Activated naive CD4-positive, alpha-beta T cell treated with anti-CD3 and anti-CD28 coated beads, Interleukin-2, amount 10 ng/mL, durations not matched to agents 7 days and 5 days (primary cell): ENCODE results near the gene SIGLEC7.
"Not testable (repeated sequence)": the region's sequence is repeated elsewhere in the genome, so short reads cannot be mapped to it uniquely, and the experiment has no call there.

ENCODE experiments used
- CTCF ChIA-PET: fragments of 350-600 bp; sonication (Branson Sonifier 250); formaldehyde crosslinking; loops from one replicate; lab custom pipeline; 2021; ENCODE audit warnings: antibody characterized with exemption; lab: Charles Lee
- DNase-seq: peaks from one replicate; pipeline ENCODE4 v3.0.0-alpha.2; 2020
- H3K27ac Mint-ChIP-seq: one replicate; pipeline ENCODE4 v1.8.0; 2021; ENCODE audit warnings: mild to moderate bottlenecking, moderate library complexity, mixed read lengths
- H3K27me3 Mint-ChIP-seq: one replicate; pipeline ENCODE4 v1.8.0; 2021; ENCODE audit warnings: mild to moderate bottlenecking, mixed read lengths
- H3K36me3 Mint-ChIP-seq: one replicate; pipeline ENCODE4 v1.8.0; 2021; ENCODE audit warnings: mixed read lengths
- H3K4me1 Mint-ChIP-seq: one replicate; pipeline ENCODE4 v1.8.0; 2021; ENCODE audit warnings: mixed read lengths
- H3K4me3 Mint-ChIP-seq: one replicate; pipeline ENCODE4 v1.8.0; 2021; ENCODE audit warnings: mild to moderate bottlenecking, moderate library complexity, mixed read lengths
- H3K9me3 Mint-ChIP-seq: one replicate; pipeline ENCODE4 v1.8.0; 2021; ENCODE audit warnings: mixed read lengths

SIGLEC7 gene

DNA sequence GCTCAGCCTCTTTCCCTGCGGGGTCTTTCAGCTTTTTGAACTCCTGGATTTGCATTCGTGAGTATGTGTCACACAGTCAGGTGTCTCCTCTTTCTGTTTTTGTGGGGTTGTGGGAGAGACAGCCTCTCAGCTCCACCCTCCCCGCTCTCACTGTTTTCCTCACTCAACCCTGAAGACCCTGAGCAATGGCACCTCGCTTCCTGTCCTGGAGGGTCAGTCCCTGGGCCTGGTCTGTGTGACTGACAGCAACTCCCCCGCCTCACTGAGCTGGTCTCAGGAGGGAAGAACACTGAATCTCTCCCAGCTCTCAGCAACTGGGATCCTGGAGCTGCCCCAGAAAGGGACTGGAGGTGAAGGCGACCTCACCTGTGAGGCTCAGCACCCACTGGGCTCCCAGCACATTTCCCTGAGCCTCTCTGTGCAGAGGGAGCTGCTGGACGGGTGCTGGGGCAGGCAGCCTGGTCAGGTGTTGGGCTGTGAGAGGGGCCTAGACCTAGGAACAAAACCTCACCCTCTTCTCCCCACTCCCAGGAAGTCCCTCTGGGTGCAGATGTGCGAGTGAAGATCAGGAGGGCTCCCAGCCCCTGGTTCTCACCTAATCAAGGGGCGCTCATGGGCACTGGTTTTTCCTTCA, 4.2 kb upstream of the SIGLEC7 start:
- DNase-seq, result no peak
- no peaks in the 10 kb centered on the region for H3K36me3 Mint-ChIP-seq
- CTCF ChIA-PET, result interaction anchor here (0.7 to 1.0 kb wide), 2 partner anchors 30 to 121 kb away, joined by 3 read pairs; no protein-coding TSS in a partner anchor
- H3K27me3 Mint-ChIP-seq, result peaks cover 50% of the 10 kb centered on the region
- peaks cover 15% of the 10 kb centered on the region for H3K4me1 Mint-ChIP-seq
- H3K9me3 Mint-ChIP-seq, result peaks cover 8% of the 10 kb centered on the region
- no peak overlapping the region for H3K4me3 Mint-ChIP-seq
- H3K27ac Mint-ChIP-seq, result no peak overlapping the region

DNA sequence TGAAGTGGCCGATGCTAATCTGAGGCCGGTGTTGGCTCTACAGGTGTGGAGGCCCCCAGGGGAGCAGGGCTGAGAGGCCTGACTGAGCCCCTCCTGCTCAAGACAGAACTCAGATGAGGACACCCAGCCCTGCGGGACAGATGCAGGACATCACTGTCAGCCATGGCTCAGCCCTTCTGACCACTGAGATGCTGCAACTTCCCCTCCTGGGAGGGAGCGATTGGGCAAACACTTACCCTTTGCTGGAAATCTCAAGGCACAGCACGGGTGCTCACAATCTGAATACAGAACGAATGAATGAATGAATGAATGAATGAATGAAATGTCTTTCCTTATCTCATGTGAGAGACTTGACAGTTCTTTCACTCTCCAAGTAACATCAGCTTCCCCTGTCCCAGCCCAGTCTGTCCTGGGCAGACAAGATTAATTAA, 3.5 kb upstream of the SIGLEC7 start:
- H3K27ac Mint-ChIP-seq, result no peak overlapping the region
- peaks cover 15% of the 10 kb centered on the region for H3K4me1 Mint-ChIP-seq
- no peak for DNase-seq

DNA sequence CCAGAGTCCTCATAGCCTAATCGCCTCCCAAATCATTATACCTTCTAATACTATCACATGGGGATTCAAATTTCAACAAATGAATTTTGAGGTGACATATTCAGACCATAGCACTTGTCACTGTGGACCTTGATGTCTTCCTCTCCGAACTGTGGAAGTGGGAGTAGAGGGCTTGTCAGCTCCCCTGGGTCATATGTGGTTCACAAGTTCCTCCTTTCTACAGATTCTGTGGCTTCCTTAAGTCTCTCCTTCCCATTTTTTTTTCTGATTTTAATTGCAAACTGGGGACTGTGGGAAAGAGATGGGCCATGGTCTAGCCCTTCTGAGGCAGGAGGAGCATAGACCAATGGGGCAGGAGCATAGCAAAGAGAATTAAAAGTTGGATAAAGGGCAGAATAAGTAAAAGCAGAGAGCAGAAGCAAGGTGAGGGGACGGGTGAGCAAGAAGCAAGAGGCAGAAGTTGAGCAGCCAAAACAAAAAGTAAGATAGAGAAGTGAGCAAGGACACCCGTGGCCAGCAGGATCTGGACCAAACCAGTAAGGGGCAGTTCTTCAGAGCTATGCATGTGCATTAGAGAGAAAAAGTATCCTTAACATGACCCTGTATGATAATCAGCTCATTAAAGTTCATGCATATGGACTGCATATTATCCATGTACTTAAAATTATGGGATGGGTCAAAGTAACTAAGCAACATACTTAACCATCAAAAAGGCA, 2.6 kb upstream of the SIGLEC7 start:
- CTCF ChIA-PET, result no interaction called here
- no peak for DNase-seq
- Mint-ChIP-seq H3K4me3 (no peak overlapping the region), H3K27ac (no peak overlapping the region), H3K9me3 (peaks cover 8% of the 10 kb centered on the region), H3K4me1 (peaks cover 15% of the 10 kb centered on the region), H3K27me3 (peaks cover 50% of the 10 kb centered on the region), H3K36me3 (no peaks in the 10 kb centered on the region)

More for the DNA sequence above, 3.5 kb upstream of the SIGLEC7 start:
- Mint-ChIP-seq H3K27me3 (peaks cover 50% of the 10 kb centered on the region), H3K4me3 (no peak overlapping the region), H3K9me3 (peaks cover 8% of the 10 kb centered on the region), H3K36me3 (no peaks in the 10 kb centered on the region)
- CTCF ChIA-PET, result interaction anchor here (1.0 kb wide), 1 partner anchor 29 kb away, joined by 3 read pairs; no protein-coding TSS in a partner anchor

DNA sequence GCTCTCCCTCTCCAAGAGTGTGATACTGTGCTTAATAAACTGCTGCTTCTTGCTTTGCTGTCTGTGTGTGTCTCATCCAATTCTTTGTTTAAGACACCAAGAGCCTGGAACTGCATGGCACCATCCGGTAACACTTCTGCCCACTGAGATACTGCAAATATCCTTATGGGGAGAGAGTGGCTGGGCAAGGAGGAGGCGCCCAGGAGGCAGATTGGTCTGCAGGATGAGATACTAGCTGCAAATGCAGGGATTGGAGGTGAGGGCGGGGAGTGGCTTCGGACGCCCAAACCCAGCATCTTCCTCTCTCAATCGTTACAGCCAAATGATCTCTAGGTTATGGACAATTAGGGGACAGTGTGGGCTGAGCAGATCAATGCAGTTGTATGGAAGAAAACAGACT, 1.7 kb upstream of the SIGLEC7 start:
- Mint-ChIP-seq H3K27me3 (peaks cover 50% of the 10 kb centered on the region), H3K27ac (no peak overlapping the region), H3K4me3 (no peak overlapping the region), H3K9me3 (no peaks in the 10 kb centered on the region), H3K4me1 (peaks cover 15% of the 10 kb centered on the region), H3K36me3 (no peaks in the 10 kb centered on the region)
- DNase-seq, result no peak
- CTCF ChIA-PET, result no interaction called here

DNA sequence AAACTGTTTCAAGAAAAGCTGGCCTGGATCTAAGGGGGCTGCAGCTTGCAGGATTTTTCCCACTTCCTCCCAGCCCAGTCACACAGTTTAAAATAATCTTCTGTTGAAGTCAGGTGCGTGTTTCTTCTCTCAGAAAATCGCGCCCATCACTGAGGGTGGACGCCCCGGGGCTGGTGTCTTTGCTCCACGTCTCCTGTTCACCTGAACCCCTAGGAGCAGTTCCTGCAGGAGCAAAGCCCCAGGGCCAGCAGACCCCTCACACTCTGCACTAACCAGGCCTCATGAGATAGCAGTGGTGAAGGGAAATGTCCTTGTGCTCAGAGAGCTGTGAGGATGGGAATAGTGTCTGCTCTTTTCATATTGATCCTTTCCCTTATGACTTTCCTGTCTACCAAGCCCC, 920 bp upstream of the SIGLEC7 start:
- Mint-ChIP-seq H3K36me3 (no peaks in the 10 kb centered on the region), H3K4me1 (peaks cover 15% of the 10 kb centered on the region), H3K27me3 (peaks cover 50% of the 10 kb centered on the region), H3K27ac (no peak overlapping the region), H3K4me3 (no peak overlapping the region), H3K9me3 (no peaks in the 10 kb centered on the region)
- DNase-seq, result no peak
- CTCF ChIA-PET, result no interaction called here

DNA sequence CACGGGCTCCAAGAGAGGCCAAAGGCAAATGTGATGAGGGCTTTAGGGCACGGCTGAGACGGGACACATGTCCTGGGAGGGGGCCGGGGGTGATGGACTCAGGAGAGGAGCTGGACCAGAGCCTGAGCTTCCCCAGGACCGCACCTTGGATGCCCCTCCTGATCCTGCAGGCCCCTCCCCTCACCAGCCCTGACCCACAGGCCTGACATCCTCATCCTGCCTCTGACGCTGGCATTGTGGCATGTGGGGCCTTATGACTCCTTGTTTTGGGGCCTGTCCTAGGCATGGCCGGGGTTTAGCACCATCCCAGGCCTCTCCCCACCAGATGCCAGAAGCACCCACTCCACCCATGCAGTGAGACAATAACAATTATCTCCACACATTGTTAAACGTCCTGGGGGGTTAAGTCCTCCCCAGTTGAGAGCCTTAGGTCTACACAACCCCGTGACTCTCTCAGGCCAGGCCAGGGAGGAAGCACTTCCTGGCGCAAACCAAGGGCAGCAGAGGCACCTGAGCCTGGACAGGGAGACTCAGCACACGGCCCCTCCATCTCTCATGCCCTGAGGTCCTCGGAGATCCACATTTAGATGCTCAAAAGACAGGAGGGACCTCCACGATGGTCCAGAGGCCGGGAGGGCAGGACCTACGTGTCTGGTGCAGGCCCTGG, 841 bp downstream of the SIGLEC7 start:
- H3K36me3 Mint-ChIP-seq, DNase-seq, H3K9me3 Mint-ChIP-seq, H3K4me1 Mint-ChIP-seq, H3K4me3 Mint-ChIP-seq, H3K27ac Mint-ChIP-seq: not testable (repeated sequence)
- H3K27me3 Mint-ChIP-seq, result peaks cover 42% of the 10 kb centered on the region
- CTCF ChIA-PET, result interaction anchor here (1.1 kb wide), 1 partner anchor 13 kb away, joined by 4 read pairs; no protein-coding TSS in a partner anchor

DNA sequence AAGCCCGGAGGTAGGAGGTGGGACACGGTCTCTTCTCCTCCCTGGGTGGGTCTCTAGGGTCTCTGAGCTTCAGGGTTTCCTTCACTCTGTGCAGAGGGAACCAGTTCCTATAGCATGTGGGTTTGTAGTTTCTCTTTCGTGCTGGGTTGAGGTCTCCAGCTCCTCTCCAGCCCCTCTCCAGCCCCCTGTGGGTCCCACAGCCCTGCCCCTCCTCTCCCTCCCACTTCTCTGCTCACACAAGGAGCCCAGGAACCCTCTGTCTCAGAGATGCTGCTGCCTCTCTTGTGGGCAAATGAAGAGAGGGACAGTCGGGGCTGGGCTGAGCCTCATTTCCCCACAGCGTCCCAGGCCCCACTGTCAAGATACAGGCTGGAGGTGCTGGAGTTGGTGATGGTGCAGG, 1.4 kb downstream of the SIGLEC7 start:
- H3K36me3 Mint-ChIP-seq, result no peaks in the 10 kb centered on the region
- H3K4me1 Mint-ChIP-seq, result no peaks in the 10 kb centered on the region
- no peak overlapping the region for H3K27ac Mint-ChIP-seq
- H3K4me3 Mint-ChIP-seq, result no peak overlapping the region
- no peak for DNase-seq
- H3K27me3 Mint-ChIP-seq, result peaks cover 39% of the 10 kb centered on the region
- H3K9me3 Mint-ChIP-seq, result no peaks in the 10 kb centered on the region
- CTCF ChIA-PET, result interaction anchor here (1.1 kb wide), 1 partner anchor 13 kb away, joined by 4 read pairs; no protein-coding TSS in a partner anchor

DNA sequence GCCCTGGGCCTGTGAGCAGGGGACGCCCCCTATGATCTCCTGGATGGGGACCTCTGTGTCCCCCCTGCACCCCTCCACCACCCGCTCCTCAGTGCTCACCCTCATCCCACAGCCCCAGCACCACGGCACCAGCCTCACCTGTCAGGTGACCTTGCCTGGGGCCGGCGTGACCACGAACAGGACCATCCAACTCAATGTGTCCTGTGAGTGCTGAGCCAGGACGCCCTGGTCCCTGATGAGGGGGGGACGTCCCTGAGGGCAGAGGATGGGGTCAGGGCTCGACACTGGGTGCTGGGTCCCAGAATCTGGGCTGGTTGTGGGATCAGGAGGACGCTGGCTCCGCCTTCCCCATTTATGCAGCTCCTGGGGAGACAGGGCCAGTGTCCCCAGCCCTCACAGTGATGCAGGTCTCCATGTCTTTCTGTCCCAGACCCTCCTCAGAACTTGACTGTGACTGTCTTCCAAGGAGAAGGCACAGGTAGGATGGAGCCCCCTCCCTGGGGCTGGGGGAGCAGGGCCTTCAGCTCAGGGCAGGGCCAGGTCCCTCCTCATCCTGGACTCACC, 2.5 kb downstream of the SIGLEC7 start:
- Mint-ChIP-seq H3K27me3 (peaks cover 38% of the 10 kb centered on the region), H3K4me3 (no peak overlapping the region), H3K4me1 (no peaks in the 10 kb centered on the region), H3K9me3 (no peaks in the 10 kb centered on the region), H3K36me3 (no peaks in the 10 kb centered on the region), H3K27ac (no peak overlapping the region)
- CTCF ChIA-PET, result no interaction called here
- DNase-seq, result no peak

DNA sequence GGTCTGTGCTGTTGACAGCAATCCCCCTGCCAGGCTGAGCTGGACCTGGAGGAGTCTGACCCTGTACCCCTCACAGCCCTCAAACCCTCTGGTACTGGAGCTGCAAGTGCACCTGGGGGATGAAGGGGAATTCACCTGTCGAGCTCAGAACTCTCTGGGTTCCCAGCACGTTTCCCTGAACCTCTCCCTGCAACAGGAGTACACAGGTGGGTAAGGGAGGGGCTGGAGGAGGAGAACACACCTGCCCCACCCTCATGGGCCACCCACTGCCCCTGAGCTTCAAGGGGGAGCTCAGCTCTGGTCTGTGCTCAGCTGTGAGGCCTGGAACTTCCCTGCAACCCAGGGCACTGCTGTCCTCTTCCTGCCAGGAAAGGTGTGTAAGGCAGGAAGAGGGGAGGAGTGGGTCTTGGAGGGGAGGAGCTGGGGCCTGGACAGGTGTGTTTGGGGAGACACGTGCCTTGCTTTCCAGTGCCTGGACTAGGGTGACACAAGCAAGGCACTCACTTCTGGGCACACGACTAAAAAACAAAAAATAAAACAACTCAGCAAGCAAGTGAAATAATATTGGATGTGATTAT, 3.9 kb downstream of the SIGLEC7 start:
- Mint-ChIP-seq H3K27ac (no peak overlapping the region), H3K4me1 (no peaks in the 10 kb centered on the region)
- CTCF ChIA-PET, result interaction anchor here (1.3 to 1.5 kb wide), 2 partner anchors 11 to 24 kb away, joined by 3 to 5 read pairs; no protein-coding TSS in a partner anchor

DNA sequence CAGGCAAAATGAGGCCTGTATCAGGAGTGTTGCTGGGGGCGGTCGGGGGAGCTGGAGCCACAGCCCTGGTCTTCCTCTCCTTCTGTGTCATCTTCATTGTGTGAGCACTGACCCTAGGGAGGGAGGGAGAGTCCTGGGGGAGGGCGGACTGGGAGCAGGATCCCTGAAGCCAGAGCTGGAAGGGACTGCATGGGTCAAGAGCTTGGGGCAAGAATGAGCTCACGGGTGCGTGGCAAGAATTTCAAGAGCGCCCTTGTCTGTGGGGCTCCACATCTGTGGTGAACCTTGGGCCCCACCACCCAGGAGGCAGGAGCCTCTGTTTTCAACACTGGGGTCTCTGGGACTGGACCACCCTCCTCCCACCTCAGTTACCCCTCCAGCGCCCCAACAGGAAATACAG, 4.7 kb downstream of the SIGLEC7 start:
- no peak for DNase-seq
- Mint-ChIP-seq H3K27me3 (peaks cover 34% of the 10 kb centered on the region), H3K4me1 (no peaks in the 10 kb centered on the region), H3K36me3 (no peaks in the 10 kb centered on the region), H3K27ac (no peak overlapping the region), H3K4me3 (no peak overlapping the region), H3K9me3 (no peaks in the 10 kb centered on the region)
- CTCF ChIA-PET, result interaction anchor here (1.1 to 1.5 kb wide), 4 partner anchors 9 to 23 kb away, joined by 3 to 5 read pairs (median 4); no protein-coding TSS in a partner anchor

More for the DNA sequence above, 3.9 kb downstream of the SIGLEC7 start:
- peaks cover 34% of the 10 kb centered on the region for H3K27me3 Mint-ChIP-seq
- H3K36me3 Mint-ChIP-seq, result no peaks in the 10 kb centered on the region
- no peaks in the 10 kb centered on the region for H3K9me3 Mint-ChIP-seq
- no peak overlapping the region for H3K4me3 Mint-ChIP-seq
- DNase-seq, result no peak

DNA sequence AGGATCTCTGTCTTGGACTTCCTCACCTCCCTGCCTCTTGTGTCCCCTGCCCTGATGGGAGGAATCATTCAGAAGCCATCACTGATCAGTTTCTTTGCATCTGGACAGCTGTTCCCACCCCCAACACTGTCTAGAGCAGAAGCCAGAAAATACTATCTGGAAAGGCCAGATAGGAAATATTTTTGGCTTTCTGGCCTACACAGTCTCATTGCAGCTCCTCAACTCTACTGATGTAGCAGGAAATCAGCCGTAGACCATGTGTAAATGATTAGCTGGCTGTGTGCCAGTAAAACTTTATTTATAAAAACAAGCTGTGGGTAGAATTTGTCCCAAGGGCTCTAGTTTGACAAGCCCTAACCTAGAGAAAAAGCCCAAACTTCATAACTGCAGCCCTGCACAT, 5.6 kb downstream of the SIGLEC7 start:
- no peak overlapping the region for H3K4me3 Mint-ChIP-seq
- no peaks in the 10 kb centered on the region for H3K36me3 Mint-ChIP-seq
- DNase-seq, result no peak
- peak overlapping the region; percentile 24 for H3K27ac Mint-ChIP-seq
- H3K4me1 Mint-ChIP-seq, result no peaks in the 10 kb centered on the region
- H3K27me3 Mint-ChIP-seq, result peaks cover 36% of the 10 kb centered on the region
- H3K9me3 Mint-ChIP-seq, result peaks cover 2% of the 10 kb centered on the region
- CTCF ChIA-PET, result interaction anchor here (1.1 to 1.3 kb wide), 3 partner anchors 8 to 13 kb away, joined by 3 to 5 read pairs (median 4); no protein-coding TSS in a partner anchor

DNA sequence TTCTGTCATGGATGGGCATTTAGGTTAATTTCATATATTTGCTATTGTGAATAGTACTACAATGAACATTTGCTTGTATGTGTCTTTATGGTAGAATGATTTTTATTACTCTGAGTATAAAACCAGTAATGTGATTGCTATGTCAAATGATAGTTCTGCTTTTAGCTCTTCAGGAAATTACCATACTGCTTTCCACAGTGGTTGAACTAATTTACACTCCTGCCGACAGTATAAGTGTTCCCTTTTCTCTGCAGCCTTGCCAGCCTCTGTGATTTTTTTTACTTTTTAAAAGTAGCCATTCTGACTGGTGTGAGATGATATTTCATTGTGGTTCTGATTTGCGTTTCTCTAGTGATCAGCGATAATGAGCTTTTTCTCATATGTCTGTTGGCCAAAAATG, 6.5 kb downstream of the SIGLEC7 start:
- DNase-seq, result no peak
- CTCF ChIA-PET, result no interaction called here
- Mint-ChIP-seq H3K36me3 (no peaks in the 10 kb centered on the region), H3K4me1 (no peaks in the 10 kb centered on the region), H3K27ac (no peak overlapping the region), H3K9me3 (peaks cover 2% of the 10 kb centered on the region), H3K27me3 (peaks cover 44% of the 10 kb centered on the region), H3K4me3 (no peak overlapping the region)

DNA sequence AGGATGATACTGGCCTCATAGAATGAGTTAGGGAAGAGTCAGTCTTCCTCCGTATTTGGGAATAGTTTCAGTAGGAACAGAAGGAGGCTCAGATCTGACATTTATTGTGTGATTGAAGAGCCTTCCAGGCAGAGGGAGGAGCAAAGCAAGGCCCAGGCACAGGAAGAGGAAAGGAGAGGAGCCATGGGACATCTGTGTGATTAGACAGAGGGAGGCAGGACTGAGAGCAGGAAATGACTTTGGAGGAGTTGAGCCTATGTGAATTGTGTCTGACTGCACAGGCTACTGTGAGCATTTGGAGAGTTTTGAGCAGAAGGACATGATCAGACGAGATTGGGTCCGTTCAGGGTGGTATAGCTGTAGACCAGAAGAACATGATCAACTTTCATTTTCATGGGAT, 8.5 kb downstream of the SIGLEC7 start:
- H3K27ac Mint-ChIP-seq, result no peak overlapping the region

More for the DNA sequence above, 8.5 kb downstream of the SIGLEC7 start:
- H3K27me3 Mint-ChIP-seq, result peaks cover 51% of the 10 kb centered on the region
- no peak for DNase-seq
- H3K36me3 Mint-ChIP-seq, result no peaks in the 10 kb centered on the region
- H3K9me3 Mint-ChIP-seq, result peaks cover 2% of the 10 kb centered on the region
- no peaks in the 10 kb centered on the region for H3K4me1 Mint-ChIP-seq
- H3K4me3 Mint-ChIP-seq, result no peak overlapping the region
- CTCF ChIA-PET, result no interaction called here
